22Rv1 (cell line): ENCODE results near the gene VRK1.

ENCODE experiments used
- CTCF ChIP-seq: fragments of 450-650 bp; IDR thresholded peaks from 2 replicates; pipeline ENCODE4 v1.5.1; 2017; ENCODE audit warnings: mild to moderate bottlenecking
- ZFX ChIP-seq: fragments of 450-650 bp; IDR thresholded peaks from 2 replicates; pipeline ENCODE4 v1.6.1; 2017; ENCODE audit warnings: antibody characterized with exemption, borderline replicate concordance

GRCh38 chr14:96922986-96923385 is 125.8 kb downstream of the VRK1 start:
- TF ChIP-seq CTCF (no peak), ZFX (no peak)
